ENCODE measurements around the gene CXCL8. TPM values are rescaled to one million over a fixed set of nuclear protein-coding genes. Genes with fewer than 3 reads are reported as not detected.
"Not testable (repeated sequence)": the region's sequence is repeated elsewhere in the genome, so short reads cannot be mapped to it uniquely, and the experiment has no call there.

CXCL8 gene
- total RNA-seq, 1 experiment from 2014 or later = 477 TPM

GRCh38 chr4:73765296-73765695 lies 24.9 kb downstream of the CXCL8 start:
- no peaks in the 10 kb centered on the region for H3K9me3 ChIP-seq (ENCODE audit: low read length)
- H3K79me2 ChIP-seq (ENCODE audit: low read length) = no peaks in the 10 kb centered on the region
- DNase-seq = no peak
- no peaks in the 10 kb centered on the region for H4K20me1 ChIP-seq (ENCODE audit: low read length)
- H3F3A ChIP-seq (ENCODE audit: low read length, unreplicated experiment) = no peaks in the 10 kb centered on the region
- BruUV-seq (replicated peaks) = no TSS peak
- intact Hi-C loops (cut with micrococcal nuclease) = no loop called here
- H3K27ac ChIP-seq (ENCODE audit: low read length) = no peak overlapping the region
- no peak for TF ChIP-seq EZH2 (IDR thresholded peaks at IDR 0.05; ENCODE audit: low read length, unreplicated experiment)
- no peak for TF ChIP-seq EZH2phosphoT487 (IDR thresholded peaks at IDR 0.05; ENCODE audit: borderline replicate concordance, low read length)
- TF ChIP-seq CTCF (conservative IDR thresholded peaks at IDR 0.05; ENCODE audit: low read depth, low read length) = no peak
- no peaks in the 10 kb centered on the region for H3K9me2 ChIP-seq (replicated peaks; ENCODE audit: low read length)
- peaks cover 11% of the 10 kb centered on the region for H3K4me1 ChIP-seq (ENCODE audit: insufficient read depth, low read length)
- no peak overlapping the region for H3K4me3 ChIP-seq (ENCODE audit: low read length)
- H3K4me2 ChIP-seq (ENCODE audit: low read length) = no peak overlapping the region
- ATAC-seq = no peak
- H3K27me3 ChIP-seq (ENCODE audit: low read length) = no peaks in the 10 kb centered on the region
- no peak overlapping the region for H2AFZ ChIP-seq (ENCODE audit: low read length)
- H3K36me3 ChIP-seq (ENCODE audit: low read depth, low read length) = no peaks in the 10 kb centered on the region
- no peak overlapping the region for H3K9ac ChIP-seq (ENCODE audit: low read length)
- CTCF ChIA-PET = no interaction called here
- POLR2A ChIA-PET (ENCODE audit: unreplicated experiment) = no interaction called here

- Histone ChIP-seq H2AFZ (ENCODE audit: low read length) (no peak overlapping the region), H3F3A (ENCODE audit: low read length, unreplicated experiment) (no peaks in the 10 kb centered on the region), H4K20me1 (ENCODE audit: low read length) (no peaks in the 10 kb centered on the region), H3K27me3 (ENCODE audit: low read length) (no peaks in the 10 kb centered on the region), H3K4me2 (ENCODE audit: low read length) (no peak overlapping the region), H3K79me2 (ENCODE audit: low read length) (no peaks in the 10 kb centered on the region), H3K27ac (ENCODE audit: low read length) (no peak overlapping the region), H3K4me3 (ENCODE audit: low read length) (no peak overlapping the region), H3K4me1 (ENCODE audit: insufficient read depth, low read length) (no peaks in the 10 kb centered on the region), H3K9me2 (replicated peaks; ENCODE audit: low read length) (no peaks in the 10 kb centered on the region), H3K9me3 (ENCODE audit: low read length) (no peaks in the 10 kb centered on the region), H3K36me3 (ENCODE audit: low read depth, low read length) (no peaks in the 10 kb centered on the region), H3K9ac (ENCODE audit: low read length) (no peak overlapping the region)
- CTCF ChIA-PET = no interaction called here
- DNase-seq (no peak), ATAC-seq (no peak)
- BruUV-seq (replicated peaks) = no TSS peak
- TF ChIP-seq EZH2 (IDR thresholded peaks at IDR 0.05; ENCODE audit: low read length, unreplicated experiment) (no peak), EZH2phosphoT487 (IDR thresholded peaks at IDR 0.05; ENCODE audit: borderline replicate concordance, low read length) (no peak)
- intact Hi-C loops (cut with micrococcal nuclease) = no loop called here
- POLR2A ChIA-PET (ENCODE audit: unreplicated experiment) = no interaction called here
Observed at GRCh38 chr4:73770917-73771316, 30.5 kb downstream of the CXCL8 start.

- Histone ChIP-seq H3K79me2 (ENCODE audit: low read length) (no peaks in the 10 kb centered on the region), H3K27me3 (ENCODE audit: low read length) (no peaks in the 10 kb centered on the region), H3K4me3 (ENCODE audit: low read length) (no peak overlapping the region), H3K9ac (ENCODE audit: low read length) (no peak overlapping the region), H3K27ac (ENCODE audit: low read length) (no peak overlapping the region), H3K36me3 (ENCODE audit: low read depth, low read length) (no peaks in the 10 kb centered on the region), H3K4me1 (ENCODE audit: insufficient read depth, low read length) (0 out of 2 replicates have a peak, but pooled peaks cover 4% of the 10 kb centered on the region), H4K20me1 (ENCODE audit: low read length) (no peaks in the 10 kb centered on the region), H2AFZ (ENCODE audit: low read length) (no peak overlapping the region), H3K4me2 (ENCODE audit: low read length) (no peak overlapping the region), H3K9me2 (replicated peaks; ENCODE audit: low read length) (no peaks in the 10 kb centered on the region), H3K9me3 (ENCODE audit: low read length) (no peaks in the 10 kb centered on the region), H3F3A (ENCODE audit: low read length, unreplicated experiment) (no peaks in the 10 kb centered on the region)
- DNase-seq (no peak), ATAC-seq (no peak)
- no TSS peak for BruUV-seq (replicated peaks)
- CTCF ChIA-PET = no interaction called here
- TF ChIP-seq CTCF (conservative IDR thresholded peaks at IDR 0.05; ENCODE audit: low read depth, low read length) (no peak), EZH2phosphoT487 (IDR thresholded peaks at IDR 0.05; ENCODE audit: borderline replicate concordance, low read length) (no peak), EZH2 (IDR thresholded peaks at IDR 0.05; ENCODE audit: low read length, unreplicated experiment) (no peak)
- intact Hi-C loops (cut with micrococcal nuclease) = no loop called here
- POLR2A ChIA-PET (ENCODE audit: unreplicated experiment) = no interaction called here
Observed at GRCh38 chr4:73772363-73772762, 32.0 kb downstream of the CXCL8 start.

GRCh38 chr4:73774406-73774805 lies 34.0 kb downstream of the CXCL8 start:
- H3K9me3 ChIP-seq (ENCODE audit: low read length); H3K36me3 ChIP-seq (ENCODE audit: low read depth, low read length); BruUV-seq (replicated peaks); H3K27me3 ChIP-seq (ENCODE audit: low read length); H2AFZ ChIP-seq (ENCODE audit: low read length); DNase-seq; H3K4me2 ChIP-seq (ENCODE audit: low read length); H3K4me3 ChIP-seq (ENCODE audit: low read length); ATAC-seq; H3K9me2 ChIP-seq (replicated peaks; ENCODE audit: low read length); POLR2A ChIA-PET (ENCODE audit: unreplicated experiment); H3K4me1 ChIP-seq (ENCODE audit: insufficient read depth, low read length); H4K20me1 ChIP-seq (ENCODE audit: low read length); intact Hi-C loops (cut with micrococcal nuclease); H3K27ac ChIP-seq (ENCODE audit: low read length); H3F3A ChIP-seq (ENCODE audit: low read length, unreplicated experiment); CTCF ChIA-PET; H3K79me2 ChIP-seq (ENCODE audit: low read length); H3K9ac ChIP-seq (ENCODE audit: low read length): not testable (repeated sequence)
